SK-N-SH (cell line): Measurements from ENCODE around the gene NTNG1. TPM values are rescaled to one million over a fixed set of nuclear protein-coding genes. Genes with fewer than 3 reads are reported as not detected.

Source experiments
- CTCF ChIA-PET: fragments of 300-600, 350-600 bp; formaldehyde crosslinking; extraction: SDS; loops from one replicate; lab custom pipeline; 2021; lab: Yijun Ruan, JAX
- POLR2A ChIA-PET: fragments of 350-600 bp; sonication (Branson Sonifier 250); formaldehyde crosslinking; extraction: SDS; loops from one replicate; lab custom pipeline; 2020; ENCODE audit warnings: antibody characterized with exemption, inconsistent platforms; lab: Yijun Ruan, JAX
- DNase-seq: peaks from one replicate; pipeline ENCODE4 v3.0.0; 2012
- H2AFZ ChIP-seq: fragments of 200-600 bp; sonication (generic); 2 replicates; pipeline ENCODE4 v1.8.1; 2016; ENCODE audit warnings: antibody characterized with exemption, mild to moderate bottlenecking, low read depth
- H3F3A ChIP-seq: fragments of 200-600 bp; sonication (generic); replicated peaks from 2 replicates; pipeline ENCODE3; 2016; ENCODE audit warnings: antibody characterized with exemption, mild to moderate bottlenecking; ENCODE audit not compliant: insufficient read depth
- H3K27ac ChIP-seq, 2 experiments: fragments of 200-500 bp in 1 of 2; fragments of 200-600 bp in 1 of 2; sonication (Bioruptor generic) in 1 of 2; sonication (generic), shearing (Covaris generic) in 1 of 2; 2 replicates each; pipeline versions ENCODE4 v1.5.1 to v1.6.1; 2014 to 2016; ENCODE audit warnings: low read depth in 2 of 2, inconsistent platforms in 1 of 2, low read length in 1 of 2, mild to moderate bottlenecking in 1 of 2, mixed read lengths in 1 of 2
- H3K27me3 ChIP-seq: fragments of 200-600 bp; sonication (generic), shearing (Covaris generic); 2 replicates; pipeline ENCODE4 v1.6.1; 2016; ENCODE audit warnings: mixed run types; ENCODE audit not compliant: insufficient read depth
- H3K36me3 ChIP-seq, 2 experiments: fragments of 200-500 bp in 1 of 2; fragments of 200-600 bp in 1 of 2; sonication (Bioruptor generic) in 1 of 2; sonication (generic) in 1 of 2; replicated peaks in 1 of 2; 2 replicates each; pipeline versions ENCODE3 to v1.5.1; 2014 to 2016; ENCODE audit warnings: low read length in 1 of 2, mild to moderate bottlenecking in 1 of 2; ENCODE audit not compliant: insufficient read depth in 2 of 2, control insufficient read depth in 1 of 2
- H3K4me1 ChIP-seq, 2 experiments: fragments of 200-500 bp in 1 of 2; fragments of 200-600 bp in 1 of 2; sonication (Bioruptor generic) in 1 of 2; sonication (generic), shearing (Covaris generic) in 1 of 2; 2 replicates each; pipeline versions ENCODE4 v1.5.1 to v1.6.1; 2014 to 2016; ENCODE audit warnings: low read depth in 1 of 2, low read length in 1 of 2, mixed run types in 1 of 2; ENCODE audit not compliant: insufficient read depth in 2 of 2, control insufficient read depth in 1 of 2
- H3K4me2 ChIP-seq: fragments of 200-600 bp; sonication (generic), shearing (Covaris generic); 2 replicates; pipeline ENCODE4 v1.6.1; 2017; ENCODE audit warnings: mixed run types
- H3K4me3 ChIP-seq, 2 experiments: fragments of 200-500 bp in 1 of 2; fragments of 200-600 bp in 1 of 2; sonication (Bioruptor generic) in 1 of 2; sonication (generic), shearing (Covaris generic) in 1 of 2; 2 replicates each; pipeline versions ENCODE4 v1.5.1 to v1.8.1; 2014 to 2016; ENCODE audit warnings: low read depth in 2 of 2, inconsistent platforms in 1 of 2, low read length in 1 of 2, mild to moderate bottlenecking in 1 of 2, mixed read lengths in 1 of 2, moderate library complexity in 1 of 2
- H3K79me2 ChIP-seq: fragments of 200-600 bp; sonication (generic); 2 replicates; pipeline ENCODE4 v1.8.1; 2017; ENCODE audit warnings: mild to moderate bottlenecking; ENCODE audit not compliant: insufficient read depth
- H3K9ac ChIP-seq: fragments of 200-600 bp; sonication (generic); 2 replicates; pipeline ENCODE4 v1.6.1; 2017; ENCODE audit warnings: mixed run types
- H3K9me2 ChIP-seq: fragments of 200-600 bp; sonication (generic); 2 replicates; pipeline ENCODE4 v1.6.1; 2017; ENCODE audit warnings: mixed run types
- H3K9me3 ChIP-seq: fragments of 200-600 bp; sonication (generic); 2 replicates; pipeline ENCODE4 v1.6.1; 2017; ENCODE audit warnings: mixed run types, mild to moderate bottlenecking, moderate library complexity
- H4K20me1 ChIP-seq: fragments of 200-600 bp; sonication (generic); 2 replicates; pipeline ENCODE4 v1.6.1; 2017; ENCODE audit warnings: mild to moderate bottlenecking, mixed run types; ENCODE audit not compliant: insufficient read depth
- CHD2 ChIP-seq: fragments of 150-350 bp; IDR thresholded peaks from 2 replicates; pipeline ENCODE4 v1.6.1; 2018; ENCODE audit warnings: low read length; ENCODE audit not compliant: partially characterized antibody
- EP300 ChIP-seq, 2 experiments: IDR thresholded peaks; 2 replicates each; pipeline versions ENCODE4 v1.4.0 to v1.6.1; 2012; ENCODE audit warnings: borderline replicate concordance in 1 of 2, low read depth in 1 of 2, low read length in 1 of 2
- EZH2phosphoT487 ChIP-seq: fragments of 200-600 bp; sonication (generic); IDR thresholded peaks from 2 replicates; pipeline ENCODE4 v1.6.1; 2017; ENCODE audit warnings: low read depth, mixed run types, mild to moderate bottlenecking, antibody characterized with exemption, moderate library complexity, borderline replicate concordance
- FOXJ3 ChIP-seq: sonication (generic); formaldehyde crosslinking; IDR thresholded peaks from 2 replicates; pipeline ENCODE4 v1.5.1; 2020; ENCODE audit warnings: mild to moderate bottlenecking, missing genetic modification reagents
- JUND ChIP-seq: IDR thresholded peaks from 2 replicates; pipeline ENCODE4 v1.4.0; 2012
- NFIC ChIP-seq: IDR thresholded peaks from 2 replicates; pipeline ENCODE4 v1.4.0; 2012; ENCODE audit warnings: borderline replicate concordance
- NRF1 ChIP-seq: IDR thresholded peaks from 2 replicates; pipeline ENCODE4 v1.6.1; 2012; ENCODE audit warnings: low read depth, mild to moderate bottlenecking, low read length
- POLR2AphosphoS5 ChIP-seq: IDR thresholded peaks from 2 replicates; pipeline ENCODE4 v1.6.1; 2012; ENCODE audit warnings: low read depth, low read length
- RAD21 ChIP-seq: IDR thresholded peaks from 2 replicates; pipeline ENCODE4 v1.6.1; 2012; ENCODE audit warnings: mild to moderate bottlenecking, low read length
- RCOR1 ChIP-seq: fragments of 150-350 bp; IDR thresholded peaks from 2 replicates; pipeline ENCODE4 v1.6.1; 2017; ENCODE audit warnings: antibody characterized with exemption, low read length
- RXRA ChIP-seq: IDR thresholded peaks from 2 replicates; pipeline ENCODE4 v1.4.0; 2012; ENCODE audit warnings: low read depth, mild to moderate bottlenecking, borderline replicate concordance
- SMC3 ChIP-seq: IDR thresholded peaks from 2 replicates; pipeline ENCODE4 v1.6.1; 2012; ENCODE audit warnings: low read depth, low read length, improper control_type of control experiment
- TEAD4 ChIP-seq: IDR thresholded peaks from 2 replicates; pipeline ENCODE4 v1.4.0; 2012; ENCODE audit warnings: mild to moderate bottlenecking, borderline replicate concordance; ENCODE audit not compliant: insufficient read depth
- YY1 ChIP-seq: IDR thresholded peaks from 2 replicates; pipeline ENCODE4 v1.4.0; 2012; ENCODE audit warnings: low read depth, mild to moderate bottlenecking
- WGBS: methylation state at CpG from one replicate; pipeline ENCODE4 v1.1.6; 2017; ENCODE audit warnings: low lambda C conversion rate; 5-methylcytosine and 5-hydroxymethylcytosine counted together
- polyA plus RNA-seq, 3 experiments: library from polyadenylated mRNA; depleted of rRNA; stranded (reverse); fragments of >200 nt; gene quantifications; 2 replicates each; pipeline ENCODE4 v1.2.3, GENCODE V29; 2012
- TF ChIP-seq, protein P1 (sequence below): fragments of 150-350 bp; IDR thresholded peaks from 2 replicates; pipeline ENCODE4 v1.6.1; 2016; ENCODE audit warnings: mild to moderate bottlenecking, low read depth, low read length
- TF ChIP-seq, protein P2 (sequence below): fragments of 200-600 bp; sonication (generic); IDR thresholded peaks from 2 replicates; pipeline ENCODE4 v1.6.1; 2017; ENCODE audit warnings: antibody characterized with exemption, mild to moderate bottlenecking, moderate library complexity
- TF ChIP-seq, protein P3 (sequence below): fragments of 150-350 bp; IDR thresholded peaks from 2 replicates; pipeline ENCODE4 v1.6.1; 2017; ENCODE audit warnings: antibody characterized with exemption, low read length, low read depth, borderline replicate concordance
- TF ChIP-seq, protein P4 (sequence below): IDR thresholded peaks from 2 replicates; pipeline ENCODE4 v1.4.0; 2012; ENCODE audit warnings: low read depth
- TF ChIP-seq, protein P5 (sequence below): IDR thresholded peaks from 2 replicates; pipeline ENCODE4; 2012

NTNG1 gene
- polyA plus RNA-seq, 1 of the 3 experiments (the other 2 are of a cell fraction), result 0.03 TPM

DNA sequence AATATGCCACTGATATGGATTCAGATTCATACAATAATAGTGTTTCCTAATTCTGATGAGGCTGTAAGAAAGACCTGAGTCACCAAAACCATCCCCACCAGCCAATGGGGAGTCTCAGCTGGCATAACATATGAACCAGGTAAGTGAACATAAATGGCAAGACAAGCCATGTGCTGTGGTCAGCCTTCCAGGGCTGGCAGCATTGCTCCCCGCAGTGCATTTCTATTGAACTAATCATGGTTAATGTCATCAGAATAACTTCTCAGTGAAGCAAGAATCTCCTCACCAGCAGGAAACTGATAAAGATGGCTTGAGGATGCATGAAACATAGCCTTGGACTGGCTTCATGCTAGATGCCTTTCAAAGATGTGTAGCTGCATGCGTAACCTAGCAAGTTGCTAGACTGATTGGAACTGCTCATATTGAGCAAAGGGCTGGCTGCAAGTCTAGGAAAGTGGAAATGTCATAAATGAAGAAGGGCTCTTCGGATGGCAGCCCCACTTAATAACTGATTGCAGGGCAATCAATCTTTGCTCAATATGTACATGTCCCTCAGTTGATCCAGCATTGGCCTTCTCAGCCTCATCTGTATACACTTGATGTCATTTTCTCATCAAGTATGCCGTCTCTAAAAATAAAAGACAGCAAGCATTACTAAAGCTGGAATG, 88.0 kb downstream of the NTNG1 start:
- Histone ChIP-seq H3F3A (no peaks in the 10 kb centered on the region), H3K9me3 (no peaks in the 10 kb centered on the region), H3K79me2 (no peaks in the 10 kb centered on the region), H3K27me3 (no peaks in the 10 kb centered on the region), H2AFZ (no peak overlapping the region), H3K4me2 (no peak overlapping the region)
- no peak for DNase-seq
- WGBS, result 27% methylated on average over 4 of the region's 4 CpGs
- CTCF ChIA-PET, result no interaction called here
- POLR2A ChIA-PET, result no interaction called here
- TF ChIP-seq, protein P1, sequence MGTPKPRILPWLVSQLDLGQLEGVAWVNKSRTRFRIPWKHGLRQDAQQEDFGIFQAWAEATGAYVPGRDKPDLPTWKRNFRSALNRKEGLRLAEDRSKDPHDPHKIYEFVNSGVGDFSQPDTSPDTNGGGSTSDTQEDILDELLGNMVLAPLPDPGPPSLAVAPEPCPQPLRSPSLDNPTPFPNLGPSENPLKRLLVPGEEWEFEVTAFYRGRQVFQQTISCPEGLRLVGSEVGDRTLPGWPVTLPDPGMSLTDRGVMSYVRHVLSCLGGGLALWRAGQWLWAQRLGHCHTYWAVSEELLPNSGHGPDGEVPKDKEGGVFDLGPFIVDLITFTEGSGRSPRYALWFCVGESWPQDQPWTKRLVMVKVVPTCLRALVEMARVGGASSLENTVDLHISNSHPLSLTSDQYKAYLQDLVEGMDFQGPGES, result no peak
- TF ChIP-seq JUND (no peak), EP300 (IDR thresholded peaks at IDR 0.05; ENCODE audit: borderline replicate concordance in 1 of 2, low read depth in 1 of 2, low read length in 1 of 2) (no peak), SMC3 (no peak), TEAD4 (no peak), RXRA (no peak), RAD21 (no peak), POLR2AphosphoS5 (no peak)
- TF ChIP-seq, protein P2, sequence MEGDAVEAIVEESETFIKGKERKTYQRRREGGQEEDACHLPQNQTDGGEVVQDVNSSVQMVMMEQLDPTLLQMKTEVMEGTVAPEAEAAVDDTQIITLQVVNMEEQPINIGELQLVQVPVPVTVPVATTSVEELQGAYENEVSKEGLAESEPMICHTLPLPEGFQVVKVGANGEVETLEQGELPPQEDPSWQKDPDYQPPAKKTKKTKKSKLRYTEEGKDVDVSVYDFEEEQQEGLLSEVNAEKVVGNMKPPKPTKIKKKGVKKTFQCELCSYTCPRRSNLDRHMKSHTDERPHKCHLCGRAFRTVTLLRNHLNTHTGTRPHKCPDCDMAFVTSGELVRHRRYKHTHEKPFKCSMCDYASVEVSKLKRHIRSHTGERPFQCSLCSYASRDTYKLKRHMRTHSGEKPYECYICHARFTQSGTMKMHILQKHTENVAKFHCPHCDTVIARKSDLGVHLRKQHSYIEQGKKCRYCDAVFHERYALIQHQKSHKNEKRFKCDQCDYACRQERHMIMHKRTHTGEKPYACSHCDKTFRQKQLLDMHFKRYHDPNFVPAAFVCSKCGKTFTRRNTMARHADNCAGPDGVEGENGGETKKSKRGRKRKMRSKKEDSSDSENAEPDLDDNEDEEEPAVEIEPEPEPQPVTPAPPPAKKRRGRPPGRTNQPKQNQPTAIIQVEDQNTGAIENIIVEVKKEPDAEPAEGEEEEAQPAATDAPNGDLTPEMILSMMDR, result no peak
- TF ChIP-seq, all 33 proteins: peak for 0
- Histone ChIP-seq H3K9me2 (no peaks in the 10 kb centered on the region), H3K36me3 (no peaks in the 10 kb centered on the region), H3K4me3 (no peak overlapping the region), H3K4me1 (peaks cover 7 to 20% of the 10 kb centered on the region in 2 experiments; a peak in 3 of 4 replicates), H3K27ac (no peak overlapping the region), H4K20me1 (no peaks in the 10 kb centered on the region), H3K9ac (no peak overlapping the region)

DNA sequence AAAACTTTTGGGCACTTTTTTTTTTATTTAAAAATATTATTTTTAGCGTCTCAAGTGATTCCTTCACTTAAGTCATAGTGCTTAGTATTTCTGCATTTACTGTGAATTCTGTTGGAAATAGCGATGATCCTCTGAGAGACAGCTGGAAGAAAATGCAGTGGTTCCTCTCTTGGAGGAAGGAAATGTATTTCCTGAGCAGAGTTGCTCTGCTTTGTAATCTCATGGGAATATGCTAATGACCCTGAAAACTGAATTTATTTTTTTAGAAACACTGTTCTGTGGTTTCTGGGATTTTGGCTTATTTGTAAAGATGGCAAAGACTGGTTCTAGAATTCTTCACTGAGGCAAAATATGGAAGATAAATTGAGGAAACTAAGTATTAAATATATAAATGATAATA, 88.9 kb downstream of the NTNG1 start:
- H4K20me1 ChIP-seq, result no peaks in the 10 kb centered on the region
- H3K9ac ChIP-seq, result no peak overlapping the region
- no peaks in the 10 kb centered on the region for H3K79me2 ChIP-seq
- peaks cover 7 to 14% of the 10 kb centered on the region in 2 experiments; a peak in 3 of 4 replicates for H3K4me1 ChIP-seq
- WGBS, result 34% methylated on average over 2 of the region's 2 CpGs
- no peak overlapping the region for H3K4me3 ChIP-seq
- no peaks in the 10 kb centered on the region for H3F3A ChIP-seq
- H2AFZ ChIP-seq, result no peak overlapping the region
- no peaks in the 10 kb centered on the region for H3K27me3 ChIP-seq
- no peaks in the 10 kb centered on the region for H3K36me3 ChIP-seq
- H3K27ac ChIP-seq, result no peak overlapping the region
- no peak overlapping the region for H3K4me2 ChIP-seq
- H3K9me2 ChIP-seq, result no peaks in the 10 kb centered on the region
- H3K9me3 ChIP-seq, result no peaks in the 10 kb centered on the region
- ChIA-PET CTCF (no interaction called here), POLR2A (no interaction called here)
- TF ChIP-seq, protein P3, sequence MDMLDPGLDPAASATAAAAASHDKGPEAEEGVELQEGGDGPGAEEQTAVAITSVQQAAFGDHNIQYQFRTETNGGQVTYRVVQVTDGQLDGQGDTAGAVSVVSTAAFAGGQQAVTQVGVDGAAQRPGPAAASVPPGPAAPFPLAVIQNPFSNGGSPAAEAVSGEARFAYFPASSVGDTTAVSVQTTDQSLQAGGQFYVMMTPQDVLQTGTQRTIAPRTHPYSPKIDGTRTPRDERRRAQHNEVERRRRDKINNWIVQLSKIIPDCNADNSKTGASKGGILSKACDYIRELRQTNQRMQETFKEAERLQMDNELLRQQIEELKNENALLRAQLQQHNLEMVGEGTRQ, result no peak
- TF ChIP-seq NRF1, result no peak
- TF ChIP-seq NFIC, result no peak
- no peak for TF ChIP-seq RCOR1
- no peak for TF ChIP-seq YY1
- TF ChIP-seq, protein P4, sequence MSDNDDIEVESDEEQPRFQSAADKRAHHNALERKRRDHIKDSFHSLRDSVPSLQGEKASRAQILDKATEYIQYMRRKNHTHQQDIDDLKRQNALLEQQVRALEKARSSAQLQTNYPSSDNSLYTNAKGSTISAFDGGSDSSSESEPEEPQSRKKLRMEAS, result no peak
- TF ChIP-seq, protein P5, sequence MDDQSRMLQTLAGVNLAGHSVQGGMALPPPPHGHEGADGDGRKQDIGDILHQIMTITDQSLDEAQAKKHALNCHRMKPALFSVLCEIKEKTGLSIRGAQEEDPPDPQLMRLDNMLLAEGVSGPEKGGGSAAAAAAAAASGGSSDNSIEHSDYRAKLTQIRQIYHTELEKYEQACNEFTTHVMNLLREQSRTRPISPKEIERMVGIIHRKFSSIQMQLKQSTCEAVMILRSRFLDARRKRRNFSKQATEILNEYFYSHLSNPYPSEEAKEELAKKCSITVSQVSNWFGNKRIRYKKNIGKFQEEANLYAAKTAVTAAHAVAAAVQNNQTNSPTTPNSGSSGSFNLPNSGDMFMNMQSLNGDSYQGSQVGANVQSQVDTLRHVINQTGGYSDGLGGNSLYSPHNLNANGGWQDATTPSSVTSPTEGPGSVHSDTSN, result no peak
- no peak for TF ChIP-seq EP300 (IDR thresholded peaks at IDR 0.05; ENCODE audit: borderline replicate concordance in 1 of 2, low read depth in 1 of 2, low read length in 1 of 2)
- TF ChIP-seq RXRA, result no peak
- TF ChIP-seq EZH2phosphoT487, result no peak
- no peak for TF ChIP-seq CHD2
- TF ChIP-seq FOXJ3 (CRISPR knock-in tag), result no peak
- DNase-seq, result no peak
